Heart left ventricle (tissue), 16 donors: ENCODE measurements around the gene PITX2. TPM values are rescaled to one million over a fixed set of nuclear protein-coding genes. Genes with fewer than 3 reads are reported as not detected.

ENCODE experiments used
- ATAC-seq, 4 donors: fragments of 200-7000 bp; cut with Tn5 transposase; one replicate each; pipeline ENCODE4 v1.9.1; 2020 to 2022; ENCODE audit warnings: moderate library complexity in 4 of 4, mild to moderate bottlenecking in 3 of 4, moderate number of reproducible peaks in 1 of 4
- DNase-seq, 5 donors: peaks; one replicate each; pipeline ENCODE4 v3.0.0-alpha.2; 2020
- H3K27ac ChIP-seq, 12 donors: fragments of 200-600 bp; sonication (generic) in 4 of 12; one replicate each; pipeline versions ENCODE4 v1.5.0 to v1.8.0; 2016 to 2022; ENCODE audit warnings: mild to moderate bottlenecking in 2 of 12
- H3K27me3 ChIP-seq, 9 donors: fragments of 200-600 bp; sonication (generic) in 2 of 9; one replicate each; pipeline versions ENCODE4 v1.5.1 to v1.8.0; 2016 to 2022; ENCODE audit warnings: mild to moderate bottlenecking in 3 of 9
- H3K36me3 ChIP-seq, 9 donors: fragments of 200-600 bp; sonication (generic) in 2 of 9; one replicate each; pipeline versions ENCODE4 v1.5.0 to v1.8.0; 2018 to 2022; ENCODE audit warnings: mild to moderate bottlenecking in 2 of 9
- H3K4me1 ChIP-seq, 12 donors: fragments of 200-600 bp; sonication (generic) in 4 of 12; one replicate each; pipeline versions ENCODE4 v1.5.0 to v1.8.0; 2016 to 2022; ENCODE audit warnings: mild to moderate bottlenecking in 3 of 12
- H3K4me3 ChIP-seq, 12 donors: fragments of 200-600 bp; sonication (generic) in 4 of 12; one replicate each; pipeline versions ENCODE4 v1.5.0 to v1.8.0; 2017 to 2022; ENCODE audit warnings: mild to moderate bottlenecking in 9 of 12, moderate library complexity in 4 of 12
- H3K9me3 ChIP-seq, 12 donors: fragments of 200-600 bp; sonication (generic) in 4 of 12; one replicate each; pipeline versions ENCODE4 v1.5.0 to v1.8.0; 2016 to 2022; ENCODE audit warnings: mild to moderate bottlenecking in 1 of 12
- POLR2A ChIP-seq, 2 donors: fragments of 450-650 bp; IDR thresholded peaks; one replicate each; pipeline ENCODE4 v1.6.1; 2017; ENCODE audit warnings: antibody characterized with exemption in 2 of 2, mild to moderate bottlenecking in 2 of 2, moderate library complexity in 2 of 2
- WGBS, 4 donors: extraction: QIAGEN DNeasy Blood & Tissue Kit in 2 of 4; methylation state at CpG; one replicate each; pipeline versions ENCODE4 v1.1.5 to v1.1.7; 2013 to 2018; 5-methylcytosine and 5-hydroxymethylcytosine counted together
- intact Hi-C, 10 donors: fragments of 100-400 bp; cut with DNase I; formaldehyde crosslinking; loops; one replicate each; pipeline versions ENCODE4 v1.11.1 to v1.14.2; 2022
- polyA plus RNA-seq, 2 donors: library from polyadenylated mRNA; stranded (reverse); fragments of 200-250 nt; gene quantifications; one replicate each; pipeline ENCODE4 v1.2.3, GENCODE V29; 2013
- total RNA-seq, 9 donors: library from RNA; depleted of rRNA in 2 of 9; stranded (reverse); fragments of >200 nt in 2 of 9; fragmentation: NEBNext Ultra II Directional in 3 of 9; extraction: Animal tissue kit (Norgen Biotek cat#: 25700) in 3 of 9; gene quantifications; one replicate each; pipeline versions ENCODE4 v1.1.0 to v1.2.4, GENCODE V29; 2016 to 2023
- TF ChIP-seq, protein P1 (sequence below), 12 donors: fragments of 200-600 bp; sonication (generic) in 4 of 12; IDR thresholded peaks; one replicate each; pipeline versions ENCODE4 v1.5.0 to v1.8.0; 2018 to 2022; ENCODE audit warnings: antibody characterized with exemption in 12 of 12, mild to moderate bottlenecking in 5 of 12
- donor health status: ischemic (EF 13 %, LVEDD 7.1; RV severe dilation, severe dysfunction).
- donor health status: healthy with polysubstance abuse.
- donor health status: DM: no; HTN: yes; CAD: no.
- donor health status: DM: no; HTN: no; CAD: no.
- donor health status: ischemic (EF 25% LVEDD 6.9; RV normal size, moderate dysfunction).
- donor health status: ischemic (EF 25% LVEDD 5.7; RV mildly dilated, moderate dysfunction).
- donor health status: healthy.
- donor health status: DM: yes; HTN: yes; CAD: no.
- donor health status: ischemic (EF 35%, LVEDD 5.7; RV mildly dilated, moderate dysfunction).
- donor health status: nonischemic (EF 11% LVEDD 7.7; RV severe dilation, severe dysfunction).
- donor health status: DM: yes; HTN: yes; CAD: no.
- donor health status: PGD.
- donor health status: ischemic (EF 29% LVEDD 5.4; RV normal size, mild dysfunction).
- donor health status: nonischemic (EF 23%, LVEDD 6.1; RV moderate dilation, normal function).

Gene PITX2
- total and polyA plus RNA-seq, 11 donors: 0.17 to 0.94 (median 0.30) TPM; not detected in 5

DNA sequence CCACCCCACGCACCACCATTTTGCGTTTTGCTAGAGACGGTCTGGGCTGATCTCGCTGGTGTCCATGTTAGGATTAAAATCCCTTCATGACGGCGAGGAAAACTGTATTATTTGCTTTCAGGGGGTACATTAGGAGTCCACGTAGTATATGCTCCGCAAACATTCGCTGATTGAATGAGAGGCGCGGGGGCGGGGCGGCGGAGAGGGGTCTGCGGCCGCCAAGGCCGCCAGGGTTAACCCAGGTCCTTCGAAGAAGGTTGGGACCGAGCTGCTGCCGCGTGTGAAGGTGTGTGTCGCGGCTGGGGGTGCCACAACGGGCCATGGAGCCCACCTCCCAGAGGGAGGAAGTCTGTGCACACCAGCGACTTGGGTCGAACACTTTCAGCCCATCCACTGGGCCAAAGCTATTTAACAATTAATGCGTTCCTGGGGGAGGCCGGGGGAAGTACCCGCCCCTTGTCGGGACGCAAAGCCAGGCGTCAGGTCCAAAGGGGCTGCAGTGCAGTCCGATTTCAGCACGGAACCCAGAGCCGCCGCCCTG is 6.4 kb upstream of the PITX2 start:
- Histone ChIP-seq H3K27me3 (peaks cover 72 to 100% (median 100%) of the 10 kb centered on the region in 9 donors), H3K36me3 (no peaks in the 10 kb centered on the region), H3K4me1 (peaks cover 0 to 28% (median 12%) of the 10 kb centered on the region in 12 donors), H3K9me3 (no peaks in the 10 kb centered on the region), H3K4me3 (no peak overlapping the region), H3K27ac (no peak overlapping the region)
- ATAC-seq (no peak), DNase-seq (no peak)
- TF ChIP-seq POLR2A (IDR thresholded peaks at IDR 0.05): no peak
- TF ChIP-seq, protein P1, sequence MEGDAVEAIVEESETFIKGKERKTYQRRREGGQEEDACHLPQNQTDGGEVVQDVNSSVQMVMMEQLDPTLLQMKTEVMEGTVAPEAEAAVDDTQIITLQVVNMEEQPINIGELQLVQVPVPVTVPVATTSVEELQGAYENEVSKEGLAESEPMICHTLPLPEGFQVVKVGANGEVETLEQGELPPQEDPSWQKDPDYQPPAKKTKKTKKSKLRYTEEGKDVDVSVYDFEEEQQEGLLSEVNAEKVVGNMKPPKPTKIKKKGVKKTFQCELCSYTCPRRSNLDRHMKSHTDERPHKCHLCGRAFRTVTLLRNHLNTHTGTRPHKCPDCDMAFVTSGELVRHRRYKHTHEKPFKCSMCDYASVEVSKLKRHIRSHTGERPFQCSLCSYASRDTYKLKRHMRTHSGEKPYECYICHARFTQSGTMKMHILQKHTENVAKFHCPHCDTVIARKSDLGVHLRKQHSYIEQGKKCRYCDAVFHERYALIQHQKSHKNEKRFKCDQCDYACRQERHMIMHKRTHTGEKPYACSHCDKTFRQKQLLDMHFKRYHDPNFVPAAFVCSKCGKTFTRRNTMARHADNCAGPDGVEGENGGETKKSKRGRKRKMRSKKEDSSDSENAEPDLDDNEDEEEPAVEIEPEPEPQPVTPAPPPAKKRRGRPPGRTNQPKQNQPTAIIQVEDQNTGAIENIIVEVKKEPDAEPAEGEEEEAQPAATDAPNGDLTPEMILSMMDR (IDR thresholded peaks at IDR 0.05): no peak
- 3 to 8% (median 4%) methylated on average over 29 to 36 of the region's 36 CpGs for WGBS, 4 donors
- intact Hi-C loops: loop anchor here in 1 of 10 donors (5.0 kb wide), 1 partner anchor 843 kb away; no protein-coding TSS in a partner anchor

DNA sequence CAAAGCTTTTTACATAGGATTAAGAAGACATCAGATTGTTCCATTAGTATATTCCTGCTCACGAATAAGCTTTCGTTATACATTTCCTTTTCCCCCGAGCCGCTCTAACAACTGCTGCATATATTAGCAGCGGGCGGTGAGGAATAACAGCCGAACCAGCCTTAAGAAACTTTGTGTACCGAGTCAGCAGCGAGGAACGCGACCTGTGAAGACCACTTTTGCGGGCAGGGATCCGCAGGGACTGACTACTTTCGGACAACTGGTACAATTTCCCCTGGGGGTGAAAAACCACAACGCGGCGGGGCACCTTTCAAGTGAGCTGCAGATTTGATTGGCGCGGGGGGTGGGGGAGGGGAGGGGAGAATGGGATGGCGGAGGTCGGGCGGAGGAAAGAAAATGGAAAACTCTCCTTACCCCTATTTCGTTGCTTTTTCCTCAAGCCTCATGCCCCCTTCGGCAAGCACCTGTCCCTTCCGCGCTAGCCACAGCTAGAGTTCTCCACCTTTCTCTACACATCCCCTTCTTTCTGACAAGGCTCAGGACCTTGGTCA is 5.9 kb upstream of the PITX2 start:
- TF ChIP-seq, protein P1 (IDR thresholded peaks at IDR 0.05): no peak
- TF ChIP-seq POLR2A (IDR thresholded peaks at IDR 0.05): no peak
- Histone ChIP-seq H3K36me3 (no peaks in the 10 kb centered on the region), H3K4me3 (no peak overlapping the region), H3K9me3 (no peaks in the 10 kb centered on the region), H3K27me3 (peaks cover 68 to 100% (median 100%) of the 10 kb centered on the region in 9 donors), H3K27ac (no peak overlapping the region), H3K4me1 (peaks cover 0 to 23% (median 11%) of the 10 kb centered on the region in 12 donors)
- 4 to 8% (median 6%) methylated on average over 26 of the region's 26 CpGs for WGBS, 4 donors
- DNase-seq (no peak), ATAC-seq (no peak)
- intact Hi-C loops: loop anchor here in 1 of 10 donors (5.0 kb wide), 1 partner anchor 844 kb away; no protein-coding TSS in a partner anchor

DNA sequence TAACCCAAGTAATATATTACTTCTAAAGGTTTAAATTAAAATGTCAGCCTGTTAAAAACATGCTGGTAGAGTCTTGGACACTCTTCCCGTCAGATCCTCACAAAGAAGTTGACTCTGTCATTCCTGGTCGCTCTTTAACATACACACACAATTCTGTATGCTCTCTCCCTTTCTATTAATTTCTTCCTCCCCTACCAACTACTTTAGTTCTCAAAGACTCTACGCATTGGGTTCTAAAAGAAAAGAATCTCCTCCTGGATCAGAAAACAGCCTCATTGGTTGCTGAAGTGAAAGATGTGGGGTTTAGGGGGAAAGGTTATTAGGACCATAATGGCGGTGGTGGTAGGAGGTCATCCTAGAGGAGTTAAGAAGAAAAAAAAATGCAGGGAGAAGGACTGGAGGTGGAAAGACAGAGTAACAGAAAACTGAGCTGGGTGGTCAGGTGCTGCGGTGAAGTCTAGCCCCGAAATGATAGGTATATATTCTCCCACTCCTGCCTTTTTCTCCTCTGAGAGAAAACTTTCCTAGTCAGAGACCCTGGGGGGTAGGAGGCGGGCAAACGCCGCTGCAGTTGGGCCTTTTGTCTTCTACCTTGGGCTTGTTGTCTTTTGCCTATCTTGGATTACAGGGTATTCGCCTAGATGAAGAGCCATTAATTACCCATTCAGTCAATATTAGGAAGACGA is 5.2 kb upstream of the PITX2 start:
- no peak for TF ChIP-seq POLR2A (IDR thresholded peaks at IDR 0.05)
- TF ChIP-seq, protein P1 (IDR thresholded peaks at IDR 0.05): no peak
- WGBS, 4 donors: 9 to 22% (median 13%) methylated on average over 11 of the region's 11 CpGs
- Histone ChIP-seq H3K36me3 (no peaks in the 10 kb centered on the region), H3K27ac (no peak overlapping the region), H3K27me3 (peaks cover 64 to 100% (median 100%) of the 10 kb centered on the region in 9 donors), H3K9me3 (no peaks in the 10 kb centered on the region), H3K4me1 (peaks cover 0 to 25% (median 14%) of the 10 kb centered on the region in 12 donors), H3K4me3 (no peak overlapping the region)
- ATAC-seq (no peak), DNase-seq (no peak)
- intact Hi-C loops: loop anchor here in 1 of 10 donors (5.0 kb wide), 1 partner anchor 844 kb away; no protein-coding TSS in a partner anchor

DNA sequence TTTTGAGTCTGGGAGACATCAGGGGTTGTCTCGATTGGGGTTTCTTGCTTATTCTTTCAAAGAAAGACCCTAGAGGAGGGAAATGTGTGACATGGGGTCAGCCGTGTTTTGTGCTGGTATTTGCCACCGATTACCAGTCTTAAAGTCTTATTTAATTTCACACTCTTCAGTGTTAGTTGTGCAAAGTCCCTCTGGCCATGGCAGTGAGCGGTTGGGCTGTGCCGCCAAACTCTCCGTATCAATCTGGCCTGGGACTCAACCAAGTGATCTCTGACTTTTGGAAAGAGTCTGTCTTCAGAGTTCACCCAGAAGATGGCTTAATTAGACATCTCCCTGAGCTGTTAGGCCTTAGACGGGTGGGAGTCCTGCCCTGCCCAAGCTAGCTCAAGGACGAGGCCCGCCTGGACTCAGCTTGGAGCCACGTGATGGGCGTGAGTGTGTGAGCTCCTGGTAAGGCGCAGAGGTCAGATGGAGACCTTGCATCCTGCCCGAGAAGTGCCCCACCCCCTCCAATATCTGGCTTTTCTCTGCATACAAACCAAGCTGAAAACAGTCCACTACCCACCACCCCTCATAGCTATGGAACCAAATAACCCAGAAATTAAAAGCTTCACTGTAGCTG is 3.8 kb upstream of the PITX2 start:
- Histone ChIP-seq H3K4me1 (peaks cover 0 to 27% (median 15%) of the 10 kb centered on the region in 12 donors), H3K27me3 (peaks cover 67 to 100% (median 100%) of the 10 kb centered on the region in 9 donors), H3K4me3 (no peak overlapping the region), H3K36me3 (no peaks in the 10 kb centered on the region), H3K9me3 (no peaks in the 10 kb centered on the region), H3K27ac (no peak overlapping the region)
- TF ChIP-seq, protein P1 (IDR thresholded peaks at IDR 0.05): no peak
- no peak for TF ChIP-seq POLR2A (IDR thresholded peaks at IDR 0.05)
- intact Hi-C loops: loop anchor here in 1 of 10 donors (5.0 kb wide), 1 partner anchor 846 kb away; no protein-coding TSS in a partner anchor
- DNase-seq: no peak
- no peak for ATAC-seq
- 20 to 36% (median 21%) methylated on average over 13 of the region's 13 CpGs for WGBS, 4 donors
